Measurements from ENCODE around the gene B4GALT6. TPM values are rescaled to one million over a fixed set of nuclear protein-coding genes. Genes with fewer than 3 reads are reported as not detected.

The B4GALT6 gene
- polyA plus RNA-seq, 1 donor from 2014 or later = 19.4 TPM

DNA sequence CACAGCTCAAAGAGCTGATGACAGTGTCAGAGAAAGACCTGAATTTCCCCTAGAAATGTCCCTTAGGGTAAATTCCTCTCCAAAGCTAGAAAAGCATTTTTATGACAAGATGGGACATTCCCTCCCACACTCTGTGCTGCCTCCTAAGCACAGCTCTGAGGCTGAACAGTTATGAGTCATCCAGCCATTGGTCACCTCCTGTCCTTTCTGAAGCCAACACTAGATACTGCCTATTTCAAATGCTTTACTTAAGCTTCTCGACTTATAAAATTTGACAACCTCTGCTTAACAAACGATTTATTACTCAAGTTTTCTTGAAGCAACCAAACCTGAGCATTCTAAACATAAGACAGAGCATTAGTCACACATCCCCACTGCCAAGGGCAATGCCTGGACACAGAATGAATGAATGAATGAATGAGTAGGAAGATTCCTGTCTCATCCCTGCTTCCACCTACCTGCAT, 35.4 kb downstream of the B4GALT6 start:
- no peak overlapping the region for H2AFZ ChIP-seq (ENCODE audit: low read depth, low read length)
- H3K9me3 ChIP-seq (ENCODE audit: low read length) = no peaks in the 10 kb centered on the region
- no peak overlapping the region for H3K9ac ChIP-seq (ENCODE audit: low read length)
- H3F3A ChIP-seq (ENCODE audit: insufficient read depth, low read length, poor library complexity, severe bottlenecking) = no peaks in the 10 kb centered on the region
- peaks cover 4% of the 10 kb centered on the region for H3K79me2 ChIP-seq (replicated peaks; ENCODE audit: insufficient read depth, low read length)
- no peaks in the 10 kb centered on the region for H4K20me1 ChIP-seq (ENCODE audit: insufficient read depth)
- no peak overlapping the region for H3K4me2 ChIP-seq (ENCODE audit: low read length)
- H3K27me3 ChIP-seq (ENCODE audit: insufficient read depth, low read depth, low read length) = no peaks in the 10 kb centered on the region
- no peaks in the 10 kb centered on the region for H3K9me2 ChIP-seq (ENCODE audit: insufficient read depth, low read length)
- H3K36me3 ChIP-seq (ENCODE audit: insufficient read depth, low read length) = no peaks in the 10 kb centered on the region
- H3K27ac ChIP-seq (ENCODE audit: low read length) = no peak overlapping the region
- TF ChIP-seq RAD21 (conservative IDR thresholded peaks at IDR 0.05) (no peak), POLR2AphosphoS5 (IDR thresholded peaks at IDR 0.05) (no peak), TAF1 (IDR thresholded peaks at IDR 0.05; ENCODE audit: low read depth) (no peak), EZH2 (IDR thresholded peaks at IDR 0.05; ENCODE audit: borderline replicate concordance, insufficient read depth, low read length, poor library complexity, severe bottlenecking) (no peak), SMC3 (conservative IDR thresholded peaks at IDR 0.05; ENCODE audit: poor library complexity) (no peak), MXI1 (conservative IDR thresholded peaks at IDR 0.05; ENCODE audit: poor library complexity, severe bottlenecking) (no peak), EP300 (conservative IDR thresholded peaks at IDR 0.05; ENCODE audit: poor library complexity, severe bottlenecking) (no peak)
- TF ChIP-seq, protein P1, sequence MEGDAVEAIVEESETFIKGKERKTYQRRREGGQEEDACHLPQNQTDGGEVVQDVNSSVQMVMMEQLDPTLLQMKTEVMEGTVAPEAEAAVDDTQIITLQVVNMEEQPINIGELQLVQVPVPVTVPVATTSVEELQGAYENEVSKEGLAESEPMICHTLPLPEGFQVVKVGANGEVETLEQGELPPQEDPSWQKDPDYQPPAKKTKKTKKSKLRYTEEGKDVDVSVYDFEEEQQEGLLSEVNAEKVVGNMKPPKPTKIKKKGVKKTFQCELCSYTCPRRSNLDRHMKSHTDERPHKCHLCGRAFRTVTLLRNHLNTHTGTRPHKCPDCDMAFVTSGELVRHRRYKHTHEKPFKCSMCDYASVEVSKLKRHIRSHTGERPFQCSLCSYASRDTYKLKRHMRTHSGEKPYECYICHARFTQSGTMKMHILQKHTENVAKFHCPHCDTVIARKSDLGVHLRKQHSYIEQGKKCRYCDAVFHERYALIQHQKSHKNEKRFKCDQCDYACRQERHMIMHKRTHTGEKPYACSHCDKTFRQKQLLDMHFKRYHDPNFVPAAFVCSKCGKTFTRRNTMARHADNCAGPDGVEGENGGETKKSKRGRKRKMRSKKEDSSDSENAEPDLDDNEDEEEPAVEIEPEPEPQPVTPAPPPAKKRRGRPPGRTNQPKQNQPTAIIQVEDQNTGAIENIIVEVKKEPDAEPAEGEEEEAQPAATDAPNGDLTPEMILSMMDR (IDR thresholded peaks at IDR 0.05; ENCODE audit: poor library complexity, severe bottlenecking) = no peak
- TF ChIP-seq, protein P2, sequence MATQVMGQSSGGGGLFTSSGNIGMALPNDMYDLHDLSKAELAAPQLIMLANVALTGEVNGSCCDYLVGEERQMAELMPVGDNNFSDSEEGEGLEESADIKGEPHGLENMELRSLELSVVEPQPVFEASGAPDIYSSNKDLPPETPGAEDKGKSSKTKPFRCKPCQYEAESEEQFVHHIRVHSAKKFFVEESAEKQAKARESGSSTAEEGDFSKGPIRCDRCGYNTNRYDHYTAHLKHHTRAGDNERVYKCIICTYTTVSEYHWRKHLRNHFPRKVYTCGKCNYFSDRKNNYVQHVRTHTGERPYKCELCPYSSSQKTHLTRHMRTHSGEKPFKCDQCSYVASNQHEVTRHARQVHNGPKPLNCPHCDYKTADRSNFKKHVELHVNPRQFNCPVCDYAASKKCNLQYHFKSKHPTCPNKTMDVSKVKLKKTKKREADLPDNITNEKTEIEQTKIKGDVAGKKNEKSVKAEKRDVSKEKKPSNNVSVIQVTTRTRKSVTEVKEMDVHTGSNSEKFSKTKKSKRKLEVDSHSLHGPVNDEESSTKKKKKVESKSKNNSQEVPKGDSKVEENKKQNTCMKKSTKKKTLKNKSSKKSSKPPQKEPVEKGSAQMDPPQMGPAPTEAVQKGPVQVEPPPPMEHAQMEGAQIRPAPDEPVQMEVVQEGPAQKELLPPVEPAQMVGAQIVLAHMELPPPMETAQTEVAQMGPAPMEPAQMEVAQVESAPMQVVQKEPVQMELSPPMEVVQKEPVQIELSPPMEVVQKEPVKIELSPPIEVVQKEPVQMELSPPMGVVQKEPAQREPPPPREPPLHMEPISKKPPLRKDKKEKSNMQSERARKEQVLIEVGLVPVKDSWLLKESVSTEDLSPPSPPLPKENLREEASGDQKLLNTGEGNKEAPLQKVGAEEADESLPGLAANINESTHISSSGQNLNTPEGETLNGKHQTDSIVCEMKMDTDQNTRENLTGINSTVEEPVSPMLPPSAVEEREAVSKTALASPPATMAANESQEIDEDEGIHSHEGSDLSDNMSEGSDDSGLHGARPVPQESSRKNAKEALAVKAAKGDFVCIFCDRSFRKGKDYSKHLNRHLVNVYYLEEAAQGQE (IDR thresholded peaks at IDR 0.05; ENCODE audit: borderline replicate concordance) = no peak
- no peak overlapping the region for H3K4me3 ChIP-seq (ENCODE audit: low read length)

DNA sequence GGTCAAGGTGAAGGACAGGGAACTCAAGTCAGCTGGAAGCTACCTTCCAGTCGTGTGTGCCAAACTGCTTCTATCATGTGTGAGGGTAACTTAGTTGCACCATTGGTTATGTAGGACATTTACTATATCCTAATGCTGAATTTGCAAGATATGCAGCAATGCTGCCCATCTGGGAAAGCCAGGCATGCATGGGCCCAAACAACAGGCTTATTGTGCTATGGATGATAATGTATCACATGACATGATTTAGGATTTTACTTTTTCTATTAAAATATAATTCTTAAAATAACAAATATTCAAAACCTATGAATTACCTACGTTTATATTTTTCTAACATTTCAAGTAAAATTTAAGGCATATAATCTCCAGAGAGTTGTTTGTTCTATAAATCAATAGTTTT, 35.9 kb downstream of the B4GALT6 start:
- H3K9ac ChIP-seq (ENCODE audit: low read length) = no peak overlapping the region
- H3F3A ChIP-seq (ENCODE audit: insufficient read depth, low read length, poor library complexity, severe bottlenecking) = no peaks in the 10 kb centered on the region
- H3K27me3 ChIP-seq (ENCODE audit: insufficient read depth, low read depth, low read length) = no peaks in the 10 kb centered on the region
- no peaks in the 10 kb centered on the region for H3K36me3 ChIP-seq (ENCODE audit: insufficient read depth, low read length)
- TF ChIP-seq, protein P1 (IDR thresholded peaks at IDR 0.05; ENCODE audit: poor library complexity, severe bottlenecking) = no peak
- TF ChIP-seq TAF1 (IDR thresholded peaks at IDR 0.05; ENCODE audit: low read depth) (no peak), SMC3 (conservative IDR thresholded peaks at IDR 0.05; ENCODE audit: poor library complexity) (no peak), EZH2 (IDR thresholded peaks at IDR 0.05; ENCODE audit: borderline replicate concordance, insufficient read depth, low read length, poor library complexity, severe bottlenecking) (no peak), MXI1 (conservative IDR thresholded peaks at IDR 0.05; ENCODE audit: poor library complexity, severe bottlenecking) (no peak), POLR2AphosphoS5 (IDR thresholded peaks at IDR 0.05) (no peak), EP300 (conservative IDR thresholded peaks at IDR 0.05; ENCODE audit: poor library complexity, severe bottlenecking) (no peak), RAD21 (conservative IDR thresholded peaks at IDR 0.05) (no peak)
- TF ChIP-seq, protein P2 (IDR thresholded peaks at IDR 0.05; ENCODE audit: borderline replicate concordance) = no peak
- no peak overlapping the region for H2AFZ ChIP-seq (ENCODE audit: low read depth, low read length)
- H3K4me3 ChIP-seq (ENCODE audit: low read length) = no peak overlapping the region
- no peak overlapping the region for H3K27ac ChIP-seq (ENCODE audit: low read length)
- H3K9me2 ChIP-seq (ENCODE audit: insufficient read depth, low read length) = no peaks in the 10 kb centered on the region
- no peak overlapping the region for H3K4me2 ChIP-seq (ENCODE audit: low read length)
- no peaks in the 10 kb centered on the region for H3K9me3 ChIP-seq (ENCODE audit: low read length)
- H4K20me1 ChIP-seq (ENCODE audit: insufficient read depth) = no peaks in the 10 kb centered on the region
- H3K79me2 ChIP-seq (replicated peaks; ENCODE audit: insufficient read depth, low read length) = peaks cover 4% of the 10 kb centered on the region
